Measurements from ENCODE around the gene STK24.

DNA sequence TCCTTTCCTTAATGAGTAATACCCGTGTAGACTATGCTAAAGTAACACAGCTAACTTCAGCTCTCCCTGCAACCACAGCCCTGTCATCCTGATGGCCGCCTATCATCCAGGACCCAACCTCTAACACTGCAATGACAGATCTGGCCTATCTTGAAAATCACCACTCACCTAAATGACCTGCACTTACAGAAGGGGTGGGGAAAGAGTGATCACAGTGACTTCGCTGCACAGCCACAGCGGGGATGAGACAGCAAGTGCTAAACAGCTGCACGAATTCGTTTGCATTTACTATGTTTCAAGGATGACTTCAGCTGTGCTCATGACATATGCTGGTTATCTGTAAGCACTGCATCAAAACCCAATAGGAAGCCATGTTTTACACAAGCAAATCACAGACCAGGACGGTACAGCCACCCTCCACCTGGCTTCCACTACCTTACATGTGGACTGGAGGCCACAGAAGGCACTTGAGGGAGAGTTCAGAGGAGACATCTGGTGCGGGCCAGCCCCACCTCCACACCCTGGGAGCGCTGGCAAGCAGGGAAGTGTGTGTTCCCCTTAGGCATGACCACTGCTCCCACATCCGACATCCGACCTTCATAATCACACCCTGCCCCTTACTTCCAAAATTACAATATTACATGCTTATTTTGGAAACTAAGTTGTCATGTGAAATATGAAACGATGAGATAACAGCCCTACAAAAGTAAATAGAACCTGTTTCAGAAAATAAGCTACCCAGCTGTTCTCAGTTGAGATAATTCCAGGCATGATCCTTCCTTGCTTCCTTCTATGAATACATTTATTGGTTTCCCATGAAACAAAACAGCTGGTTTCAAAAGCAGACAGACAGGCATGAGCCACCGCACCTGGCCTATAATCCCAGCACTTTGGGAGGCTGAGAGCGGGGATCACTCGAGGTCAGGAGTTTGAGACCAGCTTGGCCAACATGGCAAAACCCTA, 95.7 kb downstream of the STK24 start:
- TF ChIP-seq, protein P1, sequence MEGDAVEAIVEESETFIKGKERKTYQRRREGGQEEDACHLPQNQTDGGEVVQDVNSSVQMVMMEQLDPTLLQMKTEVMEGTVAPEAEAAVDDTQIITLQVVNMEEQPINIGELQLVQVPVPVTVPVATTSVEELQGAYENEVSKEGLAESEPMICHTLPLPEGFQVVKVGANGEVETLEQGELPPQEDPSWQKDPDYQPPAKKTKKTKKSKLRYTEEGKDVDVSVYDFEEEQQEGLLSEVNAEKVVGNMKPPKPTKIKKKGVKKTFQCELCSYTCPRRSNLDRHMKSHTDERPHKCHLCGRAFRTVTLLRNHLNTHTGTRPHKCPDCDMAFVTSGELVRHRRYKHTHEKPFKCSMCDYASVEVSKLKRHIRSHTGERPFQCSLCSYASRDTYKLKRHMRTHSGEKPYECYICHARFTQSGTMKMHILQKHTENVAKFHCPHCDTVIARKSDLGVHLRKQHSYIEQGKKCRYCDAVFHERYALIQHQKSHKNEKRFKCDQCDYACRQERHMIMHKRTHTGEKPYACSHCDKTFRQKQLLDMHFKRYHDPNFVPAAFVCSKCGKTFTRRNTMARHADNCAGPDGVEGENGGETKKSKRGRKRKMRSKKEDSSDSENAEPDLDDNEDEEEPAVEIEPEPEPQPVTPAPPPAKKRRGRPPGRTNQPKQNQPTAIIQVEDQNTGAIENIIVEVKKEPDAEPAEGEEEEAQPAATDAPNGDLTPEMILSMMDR (IDR thresholded peaks at IDR 0.05; ENCODE audit: low read depth, low read length, poor library complexity, severe bottlenecking), result no peak
- TF ChIP-seq EZH2phosphoT487 (IDR thresholded peaks at IDR 0.05; ENCODE audit: borderline replicate concordance, low read length), result no peak
